Smooth muscle cell (in vitro differentiated cells): ENCODE results near the gene UGT2B10. TPM values are rescaled to one million over a fixed set of nuclear protein-coding genes. Genes with fewer than 3 reads are reported as not detected.

Experiments
- DNase-seq: peaks from one replicate; lab custom pipeline; 2025; ENCODE audit not compliant: unreplicated experiment; lab: John Stamatoyannopoulos, UW
- H2AFZ ChIP-seq: fragments of 200-600 bp; sonication (generic); 2 replicates; pipeline ENCODE4 v1.6.0; 2016; ENCODE audit warnings: antibody characterized with exemption, low read depth, mild to moderate bottlenecking
- H3F3A ChIP-seq: fragments of 200-600 bp; sonication (generic); 2 replicates; pipeline ENCODE4 v1.6.0; 2017; ENCODE audit warnings: antibody characterized with exemption, low read depth
- H3K27ac ChIP-seq: fragments of 200-600 bp; sonication (generic); 2 replicates; pipeline ENCODE4 v1.5.1; 2016; ENCODE audit warnings: low read depth, mild to moderate bottlenecking
- H3K27me3 ChIP-seq: fragments of 200-600 bp; sonication (generic); 2 replicates; pipeline ENCODE4 v1.6.1; 2016; ENCODE audit warnings: low read depth, mild to moderate bottlenecking
- H3K36me3 ChIP-seq: fragments of 200-600 bp; sonication (generic); 2 replicates; pipeline ENCODE4 v1.5.1; 2016; ENCODE audit warnings: low read depth
- H3K4me1 ChIP-seq: fragments of 200-600 bp; sonication (generic); 2 replicates; pipeline ENCODE4 v1.5.1; 2016; ENCODE audit warnings: low read depth
- H3K4me2 ChIP-seq: fragments of 200-600 bp; sonication (generic); 2 replicates; pipeline ENCODE4 v1.6.0; 2016; ENCODE audit warnings: mild to moderate bottlenecking
- H3K4me3 ChIP-seq: fragments of 200-600 bp; sonication (generic); 2 replicates; pipeline ENCODE4 v1.5.1; 2016; ENCODE audit warnings: mild to moderate bottlenecking
- H3K79me2 ChIP-seq: fragments of 200-600 bp; sonication (generic); 2 replicates; pipeline ENCODE4 v1.6.0; 2016; ENCODE audit warnings: low read depth, mild to moderate bottlenecking
- H3K9ac ChIP-seq: fragments of 200-600 bp; sonication (generic); 2 replicates; pipeline ENCODE4 v1.6.0; 2016; ENCODE audit warnings: low read depth
- H3K9me3 ChIP-seq: fragments of 200-600 bp; sonication (generic); replicated peaks from 2 replicates; pipeline ENCODE4 v1.5.1; 2016; ENCODE audit warnings: low read depth
- H4K20me1 ChIP-seq: fragments of 200-600 bp; sonication (generic); 2 replicates; pipeline ENCODE4 v1.6.0; 2016; ENCODE audit warnings: low read depth
- WGBS: methylation state at CpG from one replicate; pipeline ENCODE4 v1.1.7; 2016; ENCODE audit warnings: low lambda C conversion rate; 5-methylcytosine and 5-hydroxymethylcytosine counted together
- polyA plus RNA-seq: library from polyadenylated mRNA; unstranded; fragments of >200 nt; fragmentation: Nextera tagmentation; extraction: Ambion mirVana; gene quantifications from 2 replicates; pipeline ENCODE4 v1.2.1, GENCODE V29; 2016
- total RNA-seq: library from RNA; depleted of rRNA; stranded (reverse); fragments of >200 nt; gene quantifications from 2 replicates; pipeline ENCODE4 v1.2.3, GENCODE V29; 2014
- TF ChIP-seq, protein P1 (sequence below): fragments of 200-600 bp; sonication (generic); IDR thresholded peaks from 2 replicates; pipeline ENCODE4 v1.5.1; 2017; ENCODE audit warnings: borderline replicate concordance, mild to moderate bottlenecking, antibody characterized with exemption; ENCODE audit not compliant: insufficient read depth, poor library complexity, severe bottlenecking

Gene UGT2B10
- total and polyA plus RNA-seq, 2 experiments from 2014 or later: not detected

DNA sequence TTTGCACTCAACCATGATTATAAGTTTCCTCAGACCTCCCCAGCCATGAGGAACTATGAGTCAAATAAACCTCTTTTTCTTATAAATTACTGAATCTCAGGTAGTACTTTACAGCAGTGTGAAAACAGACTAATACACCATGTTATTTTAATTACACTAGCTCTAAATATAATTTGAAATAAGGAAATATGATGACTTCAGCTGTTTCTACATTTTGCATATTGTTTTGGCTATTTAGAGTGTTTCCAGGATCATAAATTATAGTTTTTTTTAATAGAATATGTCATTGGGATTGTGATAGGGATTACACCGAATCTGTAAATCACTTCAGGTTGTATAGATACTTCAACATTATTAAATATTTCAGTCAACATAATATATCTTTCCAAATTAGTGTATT, 43.9 kb downstream of the UGT2B10 start:
- H4K20me1 ChIP-seq: no peaks in the 10 kb centered on the region
- no peak for DNase-seq
- H3K9me3 ChIP-seq: peaks cover 6% of the 10 kb centered on the region
- no peak overlapping the region for H3K4me2 ChIP-seq
- no peaks in the 10 kb centered on the region for H3K4me1 ChIP-seq
- no peaks in the 10 kb centered on the region for H3K36me3 ChIP-seq
- H2AFZ ChIP-seq: no peak overlapping the region
- WGBS: 86% methylated on average over 1 of the region's 1 CpG
- H3F3A ChIP-seq: no peaks in the 10 kb centered on the region
- H3K27me3 ChIP-seq: no peaks in the 10 kb centered on the region
- TF ChIP-seq, protein P1, sequence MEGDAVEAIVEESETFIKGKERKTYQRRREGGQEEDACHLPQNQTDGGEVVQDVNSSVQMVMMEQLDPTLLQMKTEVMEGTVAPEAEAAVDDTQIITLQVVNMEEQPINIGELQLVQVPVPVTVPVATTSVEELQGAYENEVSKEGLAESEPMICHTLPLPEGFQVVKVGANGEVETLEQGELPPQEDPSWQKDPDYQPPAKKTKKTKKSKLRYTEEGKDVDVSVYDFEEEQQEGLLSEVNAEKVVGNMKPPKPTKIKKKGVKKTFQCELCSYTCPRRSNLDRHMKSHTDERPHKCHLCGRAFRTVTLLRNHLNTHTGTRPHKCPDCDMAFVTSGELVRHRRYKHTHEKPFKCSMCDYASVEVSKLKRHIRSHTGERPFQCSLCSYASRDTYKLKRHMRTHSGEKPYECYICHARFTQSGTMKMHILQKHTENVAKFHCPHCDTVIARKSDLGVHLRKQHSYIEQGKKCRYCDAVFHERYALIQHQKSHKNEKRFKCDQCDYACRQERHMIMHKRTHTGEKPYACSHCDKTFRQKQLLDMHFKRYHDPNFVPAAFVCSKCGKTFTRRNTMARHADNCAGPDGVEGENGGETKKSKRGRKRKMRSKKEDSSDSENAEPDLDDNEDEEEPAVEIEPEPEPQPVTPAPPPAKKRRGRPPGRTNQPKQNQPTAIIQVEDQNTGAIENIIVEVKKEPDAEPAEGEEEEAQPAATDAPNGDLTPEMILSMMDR: no peak
- no peaks in the 10 kb centered on the region for H3K79me2 ChIP-seq
- H3K27ac ChIP-seq: no peak overlapping the region
- H3K9ac ChIP-seq: no peak overlapping the region
- no peak overlapping the region for H3K4me3 ChIP-seq

DNA sequence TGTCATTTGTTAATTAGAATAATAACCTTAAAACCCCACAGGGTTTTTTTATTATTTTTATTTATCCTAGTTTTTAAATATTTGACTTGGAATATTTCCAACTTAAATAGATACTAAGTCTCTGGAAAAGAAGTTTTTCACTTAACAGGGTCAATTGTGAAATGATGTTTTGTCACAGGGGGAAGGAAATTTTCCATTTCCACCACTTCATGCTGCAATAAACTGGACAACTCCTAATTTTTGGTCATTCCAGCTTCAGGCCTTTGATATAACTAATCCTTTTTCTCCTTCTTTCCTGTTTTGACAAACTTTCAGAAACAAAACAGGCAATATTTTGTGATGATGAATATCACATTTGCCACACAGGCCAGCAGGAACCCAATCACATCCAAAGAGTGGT, 45.3 kb downstream of the UGT2B10 start:
- no peaks in the 10 kb centered on the region for H3K36me3 ChIP-seq
- H3K9me3 ChIP-seq: peaks cover 6% of the 10 kb centered on the region
- H3K4me1 ChIP-seq: no peaks in the 10 kb centered on the region
- TF ChIP-seq, protein P1: no peak
- no peaks in the 10 kb centered on the region for H4K20me1 ChIP-seq
- no peak overlapping the region for H3K4me2 ChIP-seq
- no peak overlapping the region for H3K4me3 ChIP-seq
- no peak overlapping the region for H2AFZ ChIP-seq
- no peak for DNase-seq
- no peaks in the 10 kb centered on the region for H3K27me3 ChIP-seq
- no peaks in the 10 kb centered on the region for H3K79me2 ChIP-seq
- H3K9ac ChIP-seq: no peak overlapping the region
- no peaks in the 10 kb centered on the region for H3F3A ChIP-seq
- H3K27ac ChIP-seq: no peak overlapping the region

DNA sequence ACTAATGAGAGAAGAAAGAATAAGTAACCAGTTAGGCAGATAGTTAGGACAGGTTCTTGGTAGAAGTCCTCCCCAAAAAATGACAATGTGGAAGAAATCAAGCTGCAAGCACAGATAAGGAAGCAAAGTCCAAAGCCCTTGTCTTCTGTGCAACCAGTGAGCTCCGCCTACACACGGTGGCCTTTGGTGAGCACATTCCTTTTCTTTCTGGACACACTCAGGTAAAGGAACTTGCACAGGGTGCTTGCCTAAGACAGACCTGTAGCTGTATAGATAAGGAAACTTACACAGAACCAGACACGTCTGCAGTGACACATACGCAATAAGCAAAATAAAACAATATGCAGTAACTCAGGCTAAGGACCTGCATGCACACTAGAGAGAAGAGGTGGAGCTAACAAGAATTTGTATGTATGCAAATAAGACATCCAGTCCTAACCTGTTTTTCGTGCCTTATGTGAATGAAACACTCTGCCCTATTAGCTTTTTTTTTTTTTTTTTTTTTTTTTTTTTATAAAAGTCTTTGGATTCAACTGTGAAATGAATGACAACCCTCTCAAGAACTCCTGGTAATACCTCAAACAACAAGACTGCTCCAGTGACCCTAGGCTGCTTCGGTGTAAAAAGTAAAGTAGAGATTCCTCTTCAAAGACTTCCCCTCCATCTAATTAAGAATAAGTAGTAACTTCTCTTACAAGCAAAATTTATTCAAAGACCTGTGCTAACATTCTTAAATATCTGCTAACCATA, 48.8 kb downstream of the UGT2B10 start:
- Histone ChIP-seq H4K20me1 (no peaks in the 10 kb centered on the region), H3K27me3 (no peaks in the 10 kb centered on the region), H3F3A (no peaks in the 10 kb centered on the region), H3K9ac (no peak overlapping the region), H3K36me3 (no peaks in the 10 kb centered on the region), H3K27ac (no peak overlapping the region), H2AFZ (no peak overlapping the region), H3K4me2 (no peak overlapping the region), H3K4me1 (no peaks in the 10 kb centered on the region), H3K79me2 (no peaks in the 10 kb centered on the region), H3K4me3 (peak overlapping the region; percentile 2), H3K9me3 (no peaks in the 10 kb centered on the region)
- TF ChIP-seq, protein P1: no peak
- WGBS: 70% methylated on average over 6 of the region's 6 CpGs
- no peak for DNase-seq

DNA sequence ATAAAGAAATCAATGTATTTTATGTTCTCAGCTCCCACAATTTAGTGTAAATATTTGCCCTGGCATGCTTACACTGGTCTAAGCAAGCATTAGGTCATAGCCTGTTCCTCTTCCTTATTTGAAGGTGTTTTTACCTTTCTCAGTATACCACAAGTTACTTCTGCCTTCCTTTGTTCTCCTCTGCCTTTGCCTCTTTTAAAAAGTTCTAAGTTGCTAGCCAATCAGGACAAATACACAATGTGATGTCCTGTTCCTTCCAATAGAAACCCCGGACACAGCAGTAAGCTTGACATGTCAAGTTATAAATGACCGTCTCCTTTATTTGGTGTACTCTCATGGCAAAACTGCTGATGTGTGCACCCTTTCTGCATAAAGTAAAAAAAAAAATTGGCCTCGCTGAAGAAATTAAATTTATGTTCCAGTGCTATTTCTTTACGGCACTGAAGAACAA, 49.4 kb downstream of the UGT2B10 start:
- no peaks in the 10 kb centered on the region for H3K36me3 ChIP-seq
- H3K4me1 ChIP-seq: no peaks in the 10 kb centered on the region
- TF ChIP-seq, protein P1: no peak
- no peak overlapping the region for H3K4me3 ChIP-seq
- H4K20me1 ChIP-seq: no peaks in the 10 kb centered on the region
- no peaks in the 10 kb centered on the region for H3K27me3 ChIP-seq
- H3K27ac ChIP-seq: no peak overlapping the region
- no peak overlapping the region for H2AFZ ChIP-seq
- H3K4me2 ChIP-seq: no peak overlapping the region
- no peaks in the 10 kb centered on the region for H3K79me2 ChIP-seq
- H3K9me3 ChIP-seq: no peaks in the 10 kb centered on the region
- WGBS: 95% methylated on average over 4 of the region's 4 CpGs
- no peak overlapping the region for H3K9ac ChIP-seq
- no peak for DNase-seq
- no peaks in the 10 kb centered on the region for H3F3A ChIP-seq
